ENCODE measurements around the gene SOX21. TPM values are rescaled to one million over a fixed set of nuclear protein-coding genes. Genes with fewer than 3 reads are reported as not detected.

SOX21 gene
- total RNA-seq (not detected), polyA plus RNA-seq (ENCODE audit: insufficient read depth, low read depth, low replicate concordance) (not detected)
- long read RNA-seq, donor 1, partial matches to known transcripts, result 0 of 1 reads
- long read RNA-seq, donor 1, other reads (novel, unspliced or antisense), result 0 of 1 reads
- long read RNA-seq, donor 2, result 0 reads
- long read RNA-seq, donor 3, result 0 reads
- long read RNA-seq, donor 4, result 0 reads
- long read RNA-seq, donor 5, result 0 reads
- long read RNA-seq, donor 6, result 0 reads
- long read RNA-seq, donor 7, result 0 reads
- long read RNA-seq, donor 8, result 0 reads
- long read RNA-seq, donor 9, partial matches to known transcripts, result 0 of 1 reads
- long read RNA-seq, donor 9, other reads (novel, unspliced or antisense), result 0 of 1 reads
- long read RNA-seq, donor 10, result 0 reads

- peaks cover 0 to 2% (median 0%) of the 10 kb centered on the region in 3 donors for H3K9me3 ChIP-seq (ENCODE audit: control insufficient read depth in 2 of 3, insufficient read depth in 1 of 3, low read length in 3 of 3)
- no peaks in the 10 kb centered on the region for H3K36me3 ChIP-seq (ENCODE audit: control insufficient read depth in 2 of 3, insufficient read depth in 3 of 3, low read length in 3 of 3)
- no peak for FAIRE-seq
- peaks cover 59% of the 10 kb centered on the region for H3K27me3 ChIP-seq (ENCODE audit: control insufficient read depth, insufficient read depth, low read length)
- DNase-seq, result peak in 3 of 5 donors; percentile 27 to 67 (median 61)
- no peak within 1 kb of the TSS for H3K9ac ChIP-seq (ENCODE audit: low read length in 3 of 3)
- intact Hi-C loops (cut with DNase I), result no loop called here
- H3K27ac ChIP-seq (ENCODE audit: low read depth in 2 of 2, low read length in 2 of 2), result no peak within 1 kb of the TSS
- no peak for TF ChIP-seq CTCF (IDR thresholded peaks at IDR 0.05; ENCODE audit: borderline replicate concordance, extremely low read depth, insufficient read depth)
- H3K4me3 ChIP-seq (ENCODE audit: low read length in 3 of 3), result no peak within 1 kb of the TSS
- peaks cover 0 to 9% (median 0%) of the 10 kb centered on the region in 3 donors for H3K4me1 ChIP-seq (ENCODE audit: control insufficient read depth in 2 of 3, insufficient read depth in 2 of 3, low read depth in 1 of 3, low read length in 3 of 3)
Measured at GRCh38 chr13:94712287-94712811, at the start of gene SOX21. Gene SOX21, minus strand, starts transcription at chr13:94712545. Its CDS starts 496 bp downstream, at chr13:94712049.

GRCh38 chr13:94761407-94761806 lies 49.1 kb upstream of the SOX21 start:
- no peak overlapping the region for H3K9ac ChIP-seq (ENCODE audit: low read length in 3 of 3)
- no peaks in the 10 kb centered on the region for H3K27me3 ChIP-seq (ENCODE audit: control insufficient read depth, insufficient read depth, low read length)

DNA sequence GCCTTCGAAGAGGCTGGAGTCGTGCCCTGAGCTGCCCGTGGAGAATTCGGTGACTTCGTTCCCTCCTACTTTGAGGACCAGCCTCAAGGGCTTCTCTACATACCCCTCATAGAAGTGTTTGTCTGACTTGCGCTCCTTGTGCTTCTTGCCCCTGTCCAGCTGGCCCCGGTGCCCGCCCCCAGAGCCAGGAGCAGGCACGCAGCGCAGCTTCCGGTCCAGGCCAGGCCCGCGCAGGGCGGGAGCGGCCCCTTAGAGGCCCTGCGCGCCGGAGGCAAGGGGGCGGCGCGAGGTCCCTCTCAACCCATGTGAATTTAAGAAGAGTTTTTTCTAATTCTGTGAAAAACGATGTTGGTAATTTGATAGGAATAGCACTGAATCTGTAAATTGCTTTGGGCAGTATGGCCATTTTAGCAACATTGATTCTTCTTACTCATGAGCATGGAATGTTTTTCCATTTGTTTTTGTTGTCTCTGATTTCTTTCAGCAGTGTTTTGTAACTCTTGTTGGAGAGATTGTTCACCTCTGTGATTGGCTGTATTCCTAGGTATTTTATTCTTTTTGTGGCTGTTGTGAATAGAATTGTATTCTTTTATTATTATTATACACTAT lies 46.9 kb upstream of the SOX21 start:
- no peak overlapping the region for H3K27ac ChIP-seq (ENCODE audit: low read depth in 2 of 2, low read length in 2 of 2)
- no peak for FAIRE-seq

More at GRCh38 chr13:94761407-94761806, 49.1 kb upstream of the SOX21 start:
- DNase-seq (no peak), FAIRE-seq (no peak)
- Histone ChIP-seq H3K4me1 (ENCODE audit: control insufficient read depth in 2 of 3, insufficient read depth in 2 of 3, low read depth in 1 of 3, low read length in 3 of 3) (no peaks in the 10 kb centered on the region), H3K4me3 (ENCODE audit: low read length in 3 of 3) (no peak overlapping the region), H3K9me3 (ENCODE audit: control insufficient read depth in 2 of 3, insufficient read depth in 1 of 3, low read length in 3 of 3) (no peaks in the 10 kb centered on the region), H3K36me3 (ENCODE audit: control insufficient read depth in 2 of 3, insufficient read depth in 3 of 3, low read length in 3 of 3) (no peaks in the 10 kb centered on the region), H3K27ac (ENCODE audit: low read depth in 2 of 2, low read length in 2 of 2) (no peak overlapping the region)
- TF ChIP-seq CTCF (IDR thresholded peaks at IDR 0.05; ENCODE audit: borderline replicate concordance, extremely low read depth, insufficient read depth), result no peak
- intact Hi-C loops (cut with DNase I), result no loop called here

More for the DNA sequence above, 46.9 kb upstream of the SOX21 start:
- no peak for TF ChIP-seq CTCF (IDR thresholded peaks at IDR 0.05; ENCODE audit: borderline replicate concordance, extremely low read depth, insufficient read depth)
- Histone ChIP-seq H3K9ac (ENCODE audit: low read length in 3 of 3) (no peak overlapping the region), H3K27me3 (ENCODE audit: control insufficient read depth, insufficient read depth, low read length) (no peaks in the 10 kb centered on the region), H3K9me3 (ENCODE audit: control insufficient read depth in 2 of 3, insufficient read depth in 1 of 3, low read length in 3 of 3) (no peaks in the 10 kb centered on the region), H3K36me3 (ENCODE audit: control insufficient read depth in 2 of 3, insufficient read depth in 3 of 3, low read length in 3 of 3) (no peaks in the 10 kb centered on the region), H3K4me3 (ENCODE audit: low read length in 3 of 3) (no peak overlapping the region), H3K4me1 (ENCODE audit: control insufficient read depth in 2 of 3, insufficient read depth in 2 of 3, low read depth in 1 of 3, low read length in 3 of 3) (no peaks in the 10 kb centered on the region)
- intact Hi-C loops (cut with DNase I), result no loop called here
- DNase-seq, result no peak
